Naive thymus-derived CD8-positive, alpha-beta T cell (primary cell): ENCODE measurements around the gene SMAD1. TPM values are rescaled to one million over a fixed set of nuclear protein-coding genes. Genes with fewer than 3 reads are reported as not detected.
"Not testable (repeated sequence)": the region's sequence is repeated elsewhere in the genome, so short reads cannot be mapped to it uniquely, and the experiment has no call there.

Experiments
- ATAC-seq, 2 donors: fragments of 150-1000 bp; cut with Tn5 transposase in 1 of 2; sonication (Bioruptor Pico), chemical (Tn5 transposase) in 1 of 2; 1 replicate in 1 of 2; 2 replicates in 1 of 2; pipeline ENCODE4 v1.10.0; 2021; ENCODE audit warnings: mild to moderate bottlenecking in 2 of 2, moderate library complexity in 2 of 2
- POLR2A ChIA-PET: fragments of 350-600 bp; sonication (Branson Sonifier 250); formaldehyde crosslinking; loops from one replicate; lab custom pipeline; 2021; ENCODE audit warnings: antibody characterized with exemption; lab: Charles Lee
- DNase-seq, 10 donors: peaks; one replicate each; pipeline versions ENCODE4 v3.0.0 to v3.0.0-alpha.2; 2020 to 2022
- H3K27ac Mint-ChIP-seq, 10 donors: one replicate each; pipeline ENCODE4 v1.8.0; 2020 to 2022; ENCODE audit warnings: mild to moderate bottlenecking in 10 of 10, mixed read lengths in 10 of 10, moderate library complexity in 4 of 10, inconsistent platforms in 1 of 10
- H3K27me3 Mint-ChIP-seq, 5 donors: one replicate each; pipeline ENCODE4 v1.8.0; 2021 to 2022; ENCODE audit warnings: mixed read lengths in 5 of 5
- H3K36me3 Mint-ChIP-seq, 3 donors: one replicate each; pipeline ENCODE4 v1.8.0; 2020 to 2022; ENCODE audit warnings: mixed read lengths in 3 of 3, mild to moderate bottlenecking in 2 of 3, inconsistent platforms in 1 of 3
- H3K4me1 Mint-ChIP-seq, 4 donors: one replicate each; pipeline ENCODE4 v1.8.0; 2021 to 2022; ENCODE audit warnings: mixed read lengths in 4 of 4
- H3K4me3 Mint-ChIP-seq, 10 donors: one replicate each; pipeline ENCODE4 v1.8.0; 2020 to 2022; ENCODE audit warnings: mild to moderate bottlenecking in 10 of 10, mixed read lengths in 10 of 10, moderate library complexity in 6 of 10, inconsistent platforms in 1 of 10
- H3K9me3 Mint-ChIP-seq, 9 donors: one replicate each; pipeline ENCODE4 v1.8.0; 2020 to 2022; ENCODE audit warnings: mixed read lengths in 9 of 9, mild to moderate bottlenecking in 3 of 9, inconsistent platforms in 1 of 9, moderate library complexity in 1 of 9
- polyA plus RNA-seq, 3 donors: library from polyadenylated mRNA; unstranded; fragments of 300-500 nt; fragmentation: Illumina TruSeq; gene quantifications; one replicate each; pipeline ENCODE4 v1.2.3, GENCODE V29; 2021
- total RNA-seq, 8 experiments: library from RNA in 2 of 8; stranded (reverse) in 2 of 8; gene quantifications; one replicate each; pipeline ENCODE4 v1.2.3 and lab custom pipeline; 2021 to 2026

The SMAD1 gene
- total and polyA plus RNA-seq, 5 experiments from 2014 or later = 0.34 to 0.73 (median 0.67) TPM; not detected in 2

- H3K9me3 Mint-ChIP-seq = not testable (repeated sequence)
Observed at GRCh38 chr4:145589381-145589780, 107.7 kb downstream of the SMAD1 start.

GRCh38 chr4:145589916-145590702 lies 108.5 kb downstream of the SMAD1 start:
- no peak for DNase-seq
- peaks cover 8 to 34% (median 14%) of the 10 kb centered on the region in 5 donors for H3K27me3 Mint-ChIP-seq
- peaks cover 0 to 9% (median 3%) of the 10 kb centered on the region in 9 donors for H3K9me3 Mint-ChIP-seq
- ATAC-seq = no peak
- H3K27ac Mint-ChIP-seq = no peak overlapping the region
- H3K36me3 Mint-ChIP-seq = peaks cover 0 to 4% (median 0%) of the 10 kb centered on the region in 3 donors
- H3K4me3 Mint-ChIP-seq = no peak overlapping the region
- POLR2A ChIA-PET = no interaction called here
- H3K4me1 Mint-ChIP-seq = no peaks in the 10 kb centered on the region

More at GRCh38 chr4:145589381-145589780, 107.7 kb downstream of the SMAD1 start:
- POLR2A ChIA-PET, H3K4me3 Mint-ChIP-seq, H3K27ac Mint-ChIP-seq, H3K36me3 Mint-ChIP-seq, DNase-seq, ATAC-seq, H3K4me1 Mint-ChIP-seq: not testable (repeated sequence)
- peaks cover 7 to 27% (median 11%) of the 10 kb centered on the region in 5 donors for H3K27me3 Mint-ChIP-seq

- Mint-ChIP-seq H3K9me3 (peaks cover 3 to 20% (median 15%) of the 10 kb centered on the region in 9 donors), H3K4me3 (no peak overlapping the region), H3K36me3 (peaks cover 0 to 17% (median 4%) of the 10 kb centered on the region in 3 donors), H3K27me3 (peaks cover 0 to 19% (median 9%) of the 10 kb centered on the region in 5 donors), H3K27ac (no peak overlapping the region), H3K4me1 (no peaks in the 10 kb centered on the region)
- ATAC-seq (no peak), DNase-seq (no peak)
- POLR2A ChIA-PET = no interaction called here
Observed at GRCh38 chr4:145602129-145602760, 120.6 kb downstream of the SMAD1 start.

GRCh38 chr4:145605941-145606340 lies 124.3 kb downstream of the SMAD1 start:
- H3K27ac Mint-ChIP-seq = no peak overlapping the region
- H3K4me3 Mint-ChIP-seq = no peak overlapping the region
- POLR2A ChIA-PET = no interaction called here
- H3K9me3 Mint-ChIP-seq = peaks cover 3 to 20% (median 15%) of the 10 kb centered on the region in 9 donors
- H3K36me3 Mint-ChIP-seq = peaks cover 0 to 17% (median 4%) of the 10 kb centered on the region in 3 donors
- peaks cover 0 to 13% (median 2%) of the 10 kb centered on the region in 5 donors for H3K27me3 Mint-ChIP-seq
- DNase-seq (no peak), ATAC-seq (no peak)
- H3K4me1 Mint-ChIP-seq = no peaks in the 10 kb centered on the region

Other genes starting within 250 kb of the SMAD1 start
- 10 to 100 TPM; 11.8 TPM for gene MMAA, start 137.5 kb downstream of the SMAD1 start, total RNA-seq
- 1 to 10 TPM; 8.0 to 10.0 (median 9.6) TPM for gene MMAA, start 137.5 kb downstream of the SMAD1 start, polyA plus RNA-seq
- not detected for gene C4orf51, start 198.3 kb downstream of the SMAD1 start, total RNA-seq
- gene C4orf51, start 198.3 kb downstream of the SMAD1 start, polyA plus RNA-seq = not detected